Prostate gland (tissue), 2 donors: ENCODE results near the gene STAT5B. TPM values are rescaled to one million over a fixed set of nuclear protein-coding genes. Genes with fewer than 3 reads are reported as not detected.

Source experiments
- DNase-seq: peaks from one replicate; pipeline ENCODE4 v3.0.0-alpha.2; 2019; ENCODE audit warnings: low spot score
- H3K27ac ChIP-seq, 2 donors: fragments of 200-600 bp; sonication (generic); 2 replicates each; pipeline ENCODE4 v1.5.1; 2017 to 2019
- H3K27me3 ChIP-seq: fragments of 200-600 bp; sonication (generic); replicated peaks from 2 replicates; pipeline ENCODE4 v1.5.1; 2019; ENCODE audit not compliant: insufficient read depth
- H3K36me3 ChIP-seq, 2 donors: fragments of 200-600 bp; sonication (generic); 1 replicate in 1 of 2; 2 replicates in 1 of 2; pipeline versions ENCODE4 v1.5.1 to v1.8.1; 2017 to 2019
- H3K4me1 ChIP-seq: fragments of 200-600 bp; sonication (generic); replicated peaks from 2 replicates; pipeline ENCODE4 v1.5.1; 2019
- H3K4me3 ChIP-seq, 2 donors: fragments of 200-600 bp; sonication (generic); 2 replicates each; pipeline ENCODE4 v1.5.1; 2017 to 2019
- H3K9me3 ChIP-seq: fragments of 200-600 bp; sonication (generic); 2 replicates; pipeline ENCODE4 v1.5.1; 2017
- POLR2A ChIP-seq: fragments of 450-650 bp; IDR thresholded peaks from one replicate; pipeline ENCODE4 v1.6.1; 2016; ENCODE audit warnings: antibody characterized with exemption, mild to moderate bottlenecking
- POLR2AphosphoS5 ChIP-seq: sonication (generic); formaldehyde crosslinking; IDR thresholded peaks from one replicate; pipeline ENCODE4 v1.6.1; 2017; ENCODE audit warnings: antibody characterized with exemption
- WGBS: methylation state at CpG from one replicate; pipeline ENCODE4 v1.1.5; 2018; 5-methylcytosine and 5-hydroxymethylcytosine counted together
- intact Hi-C: fragments of 100-400 bp; cut with DNase I; formaldehyde crosslinking; loops from one replicate; pipeline ENCODE4 v1.14.2; 2022
- total RNA-seq, 2 donors: library from RNA; depleted of rRNA; stranded (reverse); fragments of >200 nt; gene quantifications; one replicate each; pipeline ENCODE4 v1.1.0, GENCODE V29; 2016
- TF ChIP-seq, protein P1 (sequence below), 4 experiments: fragments of 200-600 bp in 2 of 4; fragments of 450-650 bp in 2 of 4; sonication (generic) in 2 of 4; IDR thresholded peaks; 1 replicate in 3 of 4; 2 replicates in 1 of 4; pipeline ENCODE4 v1.5.1; 2016 to 2019; ENCODE audit warnings: antibody characterized with exemption in 4 of 4, mild to moderate bottlenecking in 2 of 4, moderate library complexity in 2 of 4

STAT5B gene
- total RNA-seq, 2 donors from 2014 or later: 58.0 to 83.8 TPM

GRCh38 chr17:42169351-42169750 is 106.8 kb downstream of the STAT5B start:
- intact Hi-C loops: no loop called here
- WGBS: 93% methylated on average over 28 of the region's 29 CpGs
- no peaks in the 10 kb centered on the region for H3K4me1 ChIP-seq

GRCh38 chr17:42167807-42168206 is 108.4 kb downstream of the STAT5B start:
- TF ChIP-seq POLR2A (no peak), POLR2AphosphoS5 (no peak)
- TF ChIP-seq, protein P1, sequence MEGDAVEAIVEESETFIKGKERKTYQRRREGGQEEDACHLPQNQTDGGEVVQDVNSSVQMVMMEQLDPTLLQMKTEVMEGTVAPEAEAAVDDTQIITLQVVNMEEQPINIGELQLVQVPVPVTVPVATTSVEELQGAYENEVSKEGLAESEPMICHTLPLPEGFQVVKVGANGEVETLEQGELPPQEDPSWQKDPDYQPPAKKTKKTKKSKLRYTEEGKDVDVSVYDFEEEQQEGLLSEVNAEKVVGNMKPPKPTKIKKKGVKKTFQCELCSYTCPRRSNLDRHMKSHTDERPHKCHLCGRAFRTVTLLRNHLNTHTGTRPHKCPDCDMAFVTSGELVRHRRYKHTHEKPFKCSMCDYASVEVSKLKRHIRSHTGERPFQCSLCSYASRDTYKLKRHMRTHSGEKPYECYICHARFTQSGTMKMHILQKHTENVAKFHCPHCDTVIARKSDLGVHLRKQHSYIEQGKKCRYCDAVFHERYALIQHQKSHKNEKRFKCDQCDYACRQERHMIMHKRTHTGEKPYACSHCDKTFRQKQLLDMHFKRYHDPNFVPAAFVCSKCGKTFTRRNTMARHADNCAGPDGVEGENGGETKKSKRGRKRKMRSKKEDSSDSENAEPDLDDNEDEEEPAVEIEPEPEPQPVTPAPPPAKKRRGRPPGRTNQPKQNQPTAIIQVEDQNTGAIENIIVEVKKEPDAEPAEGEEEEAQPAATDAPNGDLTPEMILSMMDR (IDR thresholded peaks at IDR 0.05): no peak
- intact Hi-C loops: no loop called here
- Histone ChIP-seq H3K36me3 (no peaks in the 10 kb centered on the region), H3K27me3 (no peaks in the 10 kb centered on the region), H3K4me1 (no peaks in the 10 kb centered on the region), H3K27ac (no peak overlapping the region), H3K4me3 (no peak overlapping the region), H3K9me3 (no peaks in the 10 kb centered on the region)
- 92% methylated on average over 8 of the region's 8 CpGs for WGBS
- DNase-seq: no peak

More at GRCh38 chr17:42169351-42169750, 106.8 kb downstream of the STAT5B start:
- DNase-seq: no peak
- H3K36me3 ChIP-seq: no peaks in the 10 kb centered on the region
- TF ChIP-seq, protein P1 (IDR thresholded peaks at IDR 0.05): no peak
- no peak for TF ChIP-seq POLR2AphosphoS5
- TF ChIP-seq POLR2A: no peak
- no peak overlapping the region for H3K4me3 ChIP-seq
- no peaks in the 10 kb centered on the region for H3K27me3 ChIP-seq
- no peak overlapping the region for H3K27ac ChIP-seq
- H3K9me3 ChIP-seq: no peaks in the 10 kb centered on the region

- Histone ChIP-seq H3K36me3 (no peaks in the 10 kb centered on the region), H3K4me1 (no peaks in the 10 kb centered on the region), H3K4me3 (no peak overlapping the region), H3K27ac (no peak overlapping the region), H3K27me3 (no peaks in the 10 kb centered on the region), H3K9me3 (no peaks in the 10 kb centered on the region)
- intact Hi-C loops: no loop called here
- TF ChIP-seq POLR2AphosphoS5 (no peak), POLR2A (no peak)
- TF ChIP-seq, protein P1 (IDR thresholded peaks at IDR 0.05): no peak
- DNase-seq: no peak
- WGBS: 90% methylated on average over 18 of the region's 19 CpGs
Measured at GRCh38 chr17:42166196-42166763, 109.9 kb downstream of the STAT5B start.

DNA sequence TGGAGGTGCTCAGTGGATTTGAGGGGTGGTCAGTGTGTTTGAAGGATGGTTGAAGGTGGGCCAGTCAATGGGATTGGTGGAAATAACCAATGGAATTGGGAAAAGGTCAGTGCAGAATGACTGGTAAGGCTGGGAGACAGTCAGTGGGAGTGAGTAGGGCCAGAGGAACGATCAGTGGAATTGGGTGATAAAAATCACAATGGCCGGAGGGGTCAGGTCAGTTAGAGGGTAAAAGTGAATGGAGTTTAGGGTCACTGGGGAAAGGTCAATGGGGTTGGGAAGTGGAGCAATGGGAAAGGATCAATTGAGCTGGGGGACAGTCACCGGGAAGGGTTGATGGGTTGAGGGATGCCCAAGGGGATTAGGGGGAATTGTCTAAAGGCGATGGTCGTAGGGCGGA is 110.4 kb downstream of the STAT5B start:
- H3K9me3 ChIP-seq: no peaks in the 10 kb centered on the region
- H3K36me3 ChIP-seq: no peaks in the 10 kb centered on the region
- intact Hi-C loops: no loop called here
- no peak overlapping the region for H3K4me3 ChIP-seq
- no peaks in the 10 kb centered on the region for H3K27me3 ChIP-seq
- no peaks in the 10 kb centered on the region for H3K4me1 ChIP-seq
- no peak for TF ChIP-seq POLR2AphosphoS5
- no peak for TF ChIP-seq POLR2A
- TF ChIP-seq, protein P1 (IDR thresholded peaks at IDR 0.05): no peak
- 83% methylated on average over 6 of the region's 6 CpGs for WGBS
- H3K27ac ChIP-seq: no peak overlapping the region
- no peak for DNase-seq

DNA sequence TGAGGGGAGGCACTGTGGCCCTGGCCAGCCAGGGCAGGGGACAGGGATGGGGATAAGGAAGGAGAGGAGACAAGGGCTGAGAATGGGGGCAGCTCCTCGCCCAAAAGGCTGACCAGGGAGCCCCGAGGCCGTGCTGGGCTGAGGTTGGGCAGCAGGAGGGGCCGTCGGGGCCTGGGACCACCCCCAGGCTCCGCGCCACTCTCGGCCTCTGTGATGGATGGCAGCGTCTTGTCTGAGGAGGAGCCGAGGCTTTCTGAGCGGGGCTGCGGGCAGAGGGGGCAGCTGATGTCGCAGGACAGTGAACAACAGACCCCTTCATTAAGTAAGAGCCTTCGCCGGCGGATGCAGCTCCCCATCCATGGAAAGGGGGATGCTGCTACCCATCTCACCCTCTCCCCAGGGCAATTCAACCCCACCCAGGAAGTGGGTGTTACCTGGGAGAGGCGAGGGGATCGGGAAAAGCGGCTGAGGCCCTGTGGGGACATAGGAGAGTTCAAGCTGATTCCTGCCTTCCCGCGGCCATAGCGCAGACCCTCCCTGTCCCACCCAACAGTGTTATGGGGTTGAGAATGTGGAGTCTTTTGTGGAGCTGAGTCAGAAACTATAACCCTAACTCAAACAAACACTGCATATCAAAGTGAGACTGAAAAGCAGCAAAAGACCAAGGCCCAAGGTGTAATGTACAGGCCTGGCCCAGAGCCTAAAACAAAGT is 112.3 kb downstream of the STAT5B start:
- WGBS: 54% methylated on average over 22 of the region's 22 CpGs

More for the DNA sequence above, 112.3 kb downstream of the STAT5B start:
- intact Hi-C loops: no loop called here
- Histone ChIP-seq H3K27me3 (no peaks in the 10 kb centered on the region), H3K9me3 (no peaks in the 10 kb centered on the region), H3K36me3 (no peaks in the 10 kb centered on the region), H3K4me1 (no peaks in the 10 kb centered on the region), H3K4me3 (no peak overlapping the region), H3K27ac (no peak overlapping the region)
- DNase-seq: no peak
- TF ChIP-seq POLR2A (no peak), POLR2AphosphoS5 (no peak)
- TF ChIP-seq, protein P1 (IDR thresholded peaks at IDR 0.05): no peak
